ENCODE results near the gene FRMPD1. TPM values are rescaled to one million over a fixed set of nuclear protein-coding genes. Genes with fewer than 3 reads are reported as not detected.

FRMPD1 gene
- total RNA-seq, 1 donor from 2014 or later, result not detected

DNA sequence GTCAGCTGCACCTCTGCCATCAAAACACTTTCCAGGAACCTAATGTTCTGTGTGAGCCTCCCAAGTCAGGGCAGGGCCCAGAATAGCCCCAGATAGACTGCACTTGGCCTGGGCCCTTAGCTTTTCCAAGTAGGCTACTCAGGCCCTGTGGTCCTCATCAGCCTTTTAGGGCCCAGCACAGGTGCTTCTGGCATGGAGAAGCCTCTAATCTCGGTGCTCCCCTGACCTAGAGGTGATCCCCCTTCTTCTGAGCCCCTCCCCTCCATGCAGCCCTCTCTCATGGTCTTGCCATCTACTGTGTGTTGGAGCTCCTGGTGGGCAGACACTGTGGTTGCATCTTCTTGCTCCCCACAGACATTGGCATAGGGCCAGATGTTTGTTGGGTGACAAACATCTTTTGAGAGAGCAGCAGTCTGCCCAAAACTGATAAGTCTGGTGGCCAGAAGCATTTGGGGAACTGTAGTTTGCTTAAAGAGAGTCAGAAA, 28.1 kb downstream of the FRMPD1 start:
- DNase-seq (ENCODE audit: low spot score), result no peak

DNA sequence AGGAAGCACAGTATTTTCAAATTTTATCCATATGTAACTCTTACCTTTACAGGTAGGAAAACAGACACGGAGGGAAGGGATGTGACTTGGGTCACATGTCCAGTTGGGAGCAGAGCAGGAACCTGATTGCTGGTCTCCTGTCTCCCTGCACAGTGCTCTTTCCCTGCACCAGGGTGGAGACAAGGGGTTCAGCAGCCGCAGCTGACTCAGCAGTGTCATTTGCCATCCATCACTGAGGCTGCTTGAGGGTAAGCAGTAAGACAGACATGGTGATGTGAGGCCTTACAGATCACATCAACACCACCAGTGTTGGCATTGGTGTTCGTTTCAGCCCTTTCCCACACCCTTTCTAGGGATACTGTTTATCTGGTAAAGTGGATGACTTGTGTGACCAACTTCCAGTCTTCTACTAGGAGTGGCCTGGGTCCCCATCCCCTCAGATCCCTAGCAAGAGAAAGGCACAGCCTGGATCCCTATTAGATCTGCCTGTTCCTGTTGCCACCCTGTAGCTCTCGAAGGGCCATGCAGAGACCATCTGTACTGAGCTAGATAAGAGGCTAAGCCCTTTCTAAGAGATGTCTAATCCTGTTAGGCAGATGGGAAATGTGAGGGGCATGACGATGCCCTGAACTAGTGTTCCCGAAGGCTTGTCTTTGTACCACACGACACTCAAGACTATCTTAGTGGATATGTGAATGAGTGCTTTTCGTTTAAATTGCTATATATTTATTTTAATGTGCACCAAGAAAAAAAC, 29.1 kb downstream of the FRMPD1 start:
- no peak for DNase-seq (ENCODE audit: low spot score)

DNA sequence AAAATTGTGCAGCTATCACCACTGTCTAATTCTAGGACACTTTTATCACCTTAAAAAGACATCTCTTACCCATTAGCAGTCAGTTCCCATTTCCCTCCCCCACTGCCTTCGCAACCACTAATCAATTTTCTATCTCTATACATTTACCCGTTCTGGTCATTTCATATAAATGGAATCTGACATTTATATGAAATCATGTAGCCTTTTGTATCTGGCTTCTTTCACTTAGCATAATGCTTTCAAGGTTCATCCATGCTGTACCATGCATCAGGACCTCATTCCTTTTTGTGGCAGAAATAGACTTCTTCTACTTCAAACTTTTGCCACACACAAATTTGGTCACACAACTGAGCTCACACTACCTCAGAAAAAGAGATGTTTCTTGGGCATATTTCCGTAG, 32.2 kb downstream of the FRMPD1 start:
- DNase-seq (ENCODE audit: low spot score), result no peak

DNA sequence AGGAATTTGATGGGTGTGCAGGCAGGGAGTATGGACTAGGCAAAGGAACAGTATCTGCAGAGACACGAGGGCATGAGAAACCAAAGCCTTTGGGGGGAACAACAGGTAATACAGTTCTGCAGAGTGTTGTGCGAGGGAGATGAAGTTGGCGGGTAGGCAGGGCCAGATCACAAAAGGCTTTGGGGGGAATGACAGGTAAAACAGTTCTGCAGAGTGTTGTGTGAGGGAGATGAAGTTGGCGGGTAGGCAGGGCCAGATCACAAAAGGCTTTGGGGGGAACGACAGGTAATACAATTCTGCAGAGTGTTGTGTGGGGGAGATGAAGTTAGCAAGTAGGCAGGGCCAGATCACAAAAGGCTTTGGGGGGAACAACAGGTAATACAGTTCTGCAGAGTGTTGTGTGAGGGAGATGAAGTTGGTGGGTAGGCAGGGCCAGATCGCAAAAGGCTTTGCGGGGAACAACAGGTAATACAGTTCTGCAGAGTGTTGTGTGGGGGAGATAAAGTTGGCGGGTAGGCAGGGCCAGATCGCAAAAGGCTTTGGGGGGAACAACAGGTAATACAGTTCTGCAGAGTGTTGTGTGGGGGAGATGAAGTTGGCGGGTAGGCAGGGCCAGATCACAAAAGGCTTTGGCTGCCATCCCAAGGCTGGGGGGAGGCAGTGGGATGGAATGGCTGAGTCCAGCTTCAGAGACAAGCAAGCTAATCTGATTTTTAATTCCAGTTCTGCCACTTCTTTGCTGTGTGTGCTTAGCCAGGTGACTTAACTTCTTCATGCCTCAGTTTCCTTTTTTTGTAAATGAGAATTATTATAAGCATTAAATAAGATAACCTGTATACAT, 33.0 kb downstream of the FRMPD1 start:
- no peak for DNase-seq (ENCODE audit: low spot score)

DNA sequence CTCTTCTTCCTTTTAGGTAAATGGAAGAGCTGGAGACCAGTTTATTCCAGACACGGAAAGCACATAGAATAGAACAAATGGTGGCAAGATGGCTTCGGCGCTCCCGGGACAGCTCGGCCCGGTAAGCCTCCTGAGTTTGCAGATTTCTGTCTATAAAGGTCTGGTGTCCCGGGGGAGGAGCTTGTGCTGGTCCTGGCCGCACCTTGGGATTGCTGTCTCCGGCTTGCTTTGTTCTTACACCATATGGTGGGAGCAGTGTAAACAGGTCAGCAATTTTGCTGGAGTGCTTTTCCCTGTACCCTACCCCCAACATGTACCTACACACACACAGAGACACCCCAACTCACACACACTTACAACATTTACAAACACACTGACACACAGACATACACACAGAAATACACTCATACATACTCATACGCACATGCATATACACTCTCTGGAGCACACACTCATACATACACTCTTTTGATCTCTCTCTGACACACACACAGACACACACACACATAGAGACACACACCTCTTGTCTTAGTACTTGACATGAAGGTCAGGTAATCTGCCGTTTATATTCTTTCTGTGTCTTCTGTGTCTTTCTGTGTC, 42.0 kb downstream of the FRMPD1 start:
- no peak for DNase-seq (ENCODE audit: low spot score)

DNA sequence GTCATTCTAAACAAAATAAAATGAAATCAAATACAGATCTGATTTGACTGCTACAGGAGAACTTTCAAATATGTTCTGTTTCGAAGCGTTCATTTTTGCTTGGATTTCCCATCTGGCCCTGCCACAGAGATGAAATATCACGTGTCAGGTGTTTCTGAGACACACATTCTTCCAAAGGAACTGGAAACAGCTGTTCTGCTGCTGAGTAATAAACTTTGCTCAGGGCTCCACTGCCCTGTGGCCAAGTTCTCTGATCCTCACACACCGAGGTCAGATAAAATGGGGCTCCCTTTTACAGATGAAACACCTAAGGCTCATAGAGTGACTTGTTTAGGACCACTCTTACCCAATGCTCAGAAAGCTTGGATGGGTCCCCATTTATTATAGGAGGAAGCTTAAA, 42.5 kb downstream of the FRMPD1 start:
- no peak for DNase-seq (ENCODE audit: low spot score)

DNA sequence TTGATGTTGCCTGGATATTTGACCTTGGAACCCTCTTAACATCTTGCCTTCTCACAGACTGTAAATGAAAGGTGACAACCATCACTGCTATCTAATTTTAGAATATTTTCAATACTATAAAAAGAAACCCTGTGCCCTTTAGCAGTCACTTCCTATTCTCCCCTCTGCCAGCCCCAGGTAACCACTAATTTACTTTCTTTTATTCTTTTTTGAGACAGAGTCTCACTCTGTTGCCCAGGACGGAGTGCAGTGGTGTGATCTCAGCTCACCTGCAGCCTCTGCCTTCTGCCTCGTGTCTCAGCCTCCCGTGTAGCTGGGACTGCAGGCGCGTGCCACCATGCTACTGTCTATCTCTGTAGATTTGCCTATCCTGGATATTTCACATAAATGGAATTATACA, 43.6 kb downstream of the FRMPD1 start:
- no peak for DNase-seq (ENCODE audit: low spot score)

DNA sequence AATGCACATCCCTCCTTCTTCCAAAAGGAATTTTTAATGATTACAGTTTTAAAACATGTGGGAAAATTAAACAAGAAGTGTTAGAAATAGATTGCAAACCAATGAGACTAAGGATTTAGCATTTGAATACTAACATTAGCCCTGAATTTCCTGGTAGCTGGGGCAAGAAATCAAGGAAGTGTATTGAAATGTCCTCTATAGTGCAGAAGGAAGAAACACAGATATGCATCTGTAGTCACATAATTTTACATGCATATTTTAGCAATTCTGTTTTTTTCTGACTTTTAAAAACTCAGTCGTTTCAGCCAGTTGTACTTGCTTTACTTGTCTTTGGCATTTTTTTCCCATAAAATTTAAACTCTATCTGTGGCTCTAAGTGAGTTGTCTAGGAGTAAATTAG, 45.8 kb downstream of the FRMPD1 start:
- no peak for DNase-seq (ENCODE audit: low spot score)

DNA sequence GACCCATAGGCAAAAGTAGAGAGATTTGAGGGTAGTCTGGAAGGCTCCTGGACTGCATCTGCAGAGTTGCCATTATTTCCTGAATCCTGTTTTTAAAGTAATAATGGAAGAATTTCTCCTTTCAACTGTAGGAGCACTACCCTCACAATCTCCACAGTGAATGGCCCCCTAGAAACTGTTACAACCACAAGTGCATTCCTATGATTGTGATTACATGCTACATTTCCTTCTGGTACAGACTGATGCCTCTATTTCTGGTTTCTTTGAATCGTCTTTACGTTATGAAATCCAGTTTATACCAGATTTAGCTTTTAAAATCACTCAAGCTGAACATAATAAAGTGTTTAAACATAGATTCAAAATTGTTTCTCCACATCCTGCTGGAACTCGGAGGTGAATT, 49.4 kb downstream of the FRMPD1 start:
- DNase-seq (ENCODE audit: low spot score), result no peak

DNA sequence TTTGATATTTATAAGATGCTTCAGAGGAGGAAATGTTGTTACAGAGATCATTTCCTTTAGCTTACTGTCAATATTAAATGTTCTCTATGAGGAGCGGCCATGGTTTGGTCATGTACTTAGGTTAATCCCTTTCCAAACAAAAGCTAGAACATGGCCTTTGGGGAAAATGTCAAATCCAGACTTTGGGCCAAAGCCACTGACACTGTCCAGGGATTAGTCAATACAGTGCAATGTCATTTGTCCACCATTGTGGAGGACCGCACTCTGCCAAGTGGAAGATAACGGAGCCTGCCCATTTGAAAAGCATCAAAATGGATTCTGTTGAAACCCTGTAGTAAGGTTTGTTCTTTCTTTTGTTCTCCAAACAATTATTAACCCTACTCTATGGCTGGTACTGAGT, 50.1 kb downstream of the FRMPD1 start:
- DNase-seq (ENCODE audit: low spot score), result no peak

DNA sequence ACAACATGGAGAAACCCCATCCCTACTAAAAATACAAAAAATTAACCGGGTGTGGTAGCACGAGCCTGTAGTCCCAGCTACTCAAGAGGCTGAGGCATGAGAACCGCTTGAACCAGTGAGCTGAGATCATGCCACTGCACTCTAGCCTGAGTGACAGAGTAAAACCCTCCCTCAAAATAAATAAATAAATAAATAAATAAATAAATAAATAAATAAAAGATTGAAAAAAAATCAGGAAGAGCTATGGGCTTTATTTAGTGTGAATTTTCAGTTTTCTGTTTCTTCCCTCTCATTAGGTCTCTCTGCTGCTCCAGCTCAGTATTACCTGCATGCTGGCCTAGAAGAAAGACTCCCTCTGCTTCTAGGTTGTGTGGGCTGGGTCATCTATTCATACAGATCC, 55.0 kb downstream of the FRMPD1 start:
- DNase-seq (ENCODE audit: low spot score), result no peak

DNA sequence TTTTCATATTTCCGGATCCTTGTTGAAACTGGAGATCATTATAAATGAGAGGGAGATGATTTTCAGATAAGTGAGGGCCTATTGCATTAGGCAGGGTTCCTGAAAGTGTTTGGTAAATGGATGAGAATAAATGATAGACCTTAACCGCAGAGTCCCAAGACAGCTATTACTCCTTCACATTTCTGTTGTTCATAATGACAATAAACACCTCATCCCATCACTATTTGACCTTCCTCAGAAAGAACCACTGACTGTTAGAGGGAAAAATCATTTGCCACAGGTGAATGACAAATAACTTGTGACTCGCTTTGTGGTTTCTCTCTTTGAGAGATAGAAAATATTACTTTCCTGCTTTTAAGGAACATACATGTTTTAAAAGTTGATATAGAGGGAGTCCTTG, 55.5 kb downstream of the FRMPD1 start:
- no peak for DNase-seq (ENCODE audit: low spot score)

DNA sequence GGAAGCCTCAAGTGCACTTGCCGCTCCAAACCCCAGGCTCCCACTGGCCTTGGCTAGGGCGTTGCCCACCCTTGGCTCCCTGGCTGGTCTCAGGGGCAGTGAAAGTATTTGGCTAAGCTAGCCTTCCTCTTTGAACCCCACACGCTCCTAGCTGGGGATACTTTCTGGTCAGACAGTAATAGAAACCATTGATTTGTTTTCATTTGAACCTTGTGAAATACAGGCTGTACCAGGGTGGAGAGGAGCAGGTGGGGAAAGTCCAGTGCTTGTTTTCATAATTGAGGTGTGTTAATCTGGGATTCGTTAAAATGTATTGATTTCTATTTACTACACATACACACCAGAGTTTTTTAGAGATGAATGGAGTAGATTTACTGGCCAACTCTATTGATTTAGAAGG, 57.0 kb downstream of the FRMPD1 start:
- DNase-seq (ENCODE audit: low spot score), result no peak

DNA sequence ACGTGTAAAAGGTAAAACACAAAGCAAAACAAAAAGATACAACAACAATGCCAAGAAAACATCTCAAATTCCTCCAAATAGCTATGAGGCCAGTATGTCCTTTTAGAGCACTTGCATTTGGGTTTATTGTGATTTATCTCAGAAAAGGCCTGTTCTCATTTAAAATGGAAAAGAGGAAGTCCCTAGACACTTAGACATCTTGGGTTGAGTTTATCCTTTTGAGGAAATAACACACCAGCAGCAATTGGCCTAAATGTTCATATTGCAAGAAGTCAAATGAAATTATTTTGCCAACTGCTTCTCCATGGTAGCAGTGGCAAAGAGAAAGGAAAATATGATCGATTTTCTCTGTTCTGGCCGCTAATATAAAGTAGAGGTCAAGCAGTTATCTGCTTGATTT, 59.3 kb downstream of the FRMPD1 start:
- no peak for DNase-seq (ENCODE audit: low spot score)

DNA sequence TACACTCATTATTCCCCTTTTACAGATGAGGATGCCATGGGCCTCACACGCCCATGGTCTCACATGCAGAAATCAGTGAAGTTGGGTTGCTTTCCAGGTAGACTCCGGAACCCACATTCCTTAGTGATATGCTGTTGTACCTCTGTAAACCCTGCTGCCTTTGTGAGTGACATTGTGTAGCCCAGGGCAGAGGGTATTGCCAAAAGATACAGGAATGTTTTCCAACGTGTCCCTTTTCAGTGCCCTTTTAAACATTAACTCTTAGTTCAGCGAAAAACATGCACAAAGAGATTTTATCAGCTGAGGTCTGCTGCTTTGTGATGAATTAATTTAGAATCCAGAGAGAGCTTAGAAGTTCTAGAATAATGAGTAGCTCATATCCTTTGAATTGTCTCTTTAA, 64.5 kb downstream of the FRMPD1 start:
- DNase-seq (ENCODE audit: low spot score), result no peak

DNA sequence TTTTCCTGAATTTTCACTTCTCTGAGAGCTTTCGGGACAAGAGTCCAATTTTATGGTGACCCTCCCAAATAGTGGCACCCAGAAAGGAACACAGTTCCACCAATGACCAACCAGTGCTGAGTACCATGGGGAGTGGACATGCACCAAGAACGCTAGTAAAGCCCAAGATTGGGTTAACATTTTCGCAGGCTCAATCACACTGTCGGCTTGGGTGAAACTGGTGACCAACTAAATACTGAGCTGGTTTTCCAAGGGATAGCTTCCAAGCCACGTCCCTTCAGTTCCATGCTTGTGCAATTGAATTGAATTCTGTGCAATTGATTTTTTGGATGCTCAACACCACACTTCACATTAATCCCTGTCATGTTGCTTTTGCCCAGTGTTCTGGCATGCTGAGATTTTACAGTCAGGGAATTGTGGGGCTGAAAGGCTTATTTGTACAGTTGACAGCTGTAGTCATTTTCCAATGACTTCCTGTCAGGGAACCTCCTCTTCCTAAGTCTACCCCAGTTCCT, 65.3 kb downstream of the FRMPD1 start:
- no peak for DNase-seq (ENCODE audit: low spot score)

DNA sequence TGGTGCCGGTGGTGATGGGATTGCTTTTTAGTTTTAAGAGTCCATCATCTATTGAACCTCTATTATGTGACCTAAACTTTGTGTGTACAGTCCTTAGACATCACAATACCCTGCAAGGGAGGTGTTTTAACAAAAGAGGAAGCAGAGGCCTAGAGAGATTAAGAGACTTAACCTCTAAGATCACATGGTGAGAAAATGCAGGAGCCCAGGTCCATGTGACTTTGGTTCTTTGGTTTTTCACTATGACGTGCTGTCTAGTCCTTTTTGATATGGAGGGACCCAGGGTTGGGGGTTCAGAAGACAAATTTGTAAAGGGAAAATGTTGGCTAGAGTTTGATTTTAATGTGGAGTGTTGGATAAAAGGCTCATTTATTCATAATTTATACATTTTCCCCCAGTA, 68.8 kb downstream of the FRMPD1 start:
- DNase-seq (ENCODE audit: low spot score), result no peak

DNA sequence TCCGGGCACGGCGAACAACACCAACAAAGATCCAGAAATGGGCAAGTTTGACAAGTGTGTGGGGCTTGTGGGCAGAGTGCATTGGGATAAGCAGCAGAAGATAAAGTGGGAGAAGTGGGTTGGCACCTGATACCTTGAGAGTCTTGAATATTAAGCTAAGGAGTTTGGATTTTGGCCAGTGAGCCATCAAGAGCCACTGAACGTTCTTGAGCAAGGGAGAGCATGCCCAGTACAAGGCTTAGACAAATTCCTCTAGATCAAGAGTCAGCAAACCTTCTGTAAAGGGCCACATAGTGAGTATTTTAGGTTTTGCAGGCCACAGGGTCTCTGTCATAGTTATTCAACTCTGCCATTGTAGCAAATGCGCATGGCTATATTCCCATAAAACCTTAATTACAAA, 76.3 kb downstream of the FRMPD1 start:
- DNase-seq (ENCODE audit: low spot score), result no peak

DNA sequence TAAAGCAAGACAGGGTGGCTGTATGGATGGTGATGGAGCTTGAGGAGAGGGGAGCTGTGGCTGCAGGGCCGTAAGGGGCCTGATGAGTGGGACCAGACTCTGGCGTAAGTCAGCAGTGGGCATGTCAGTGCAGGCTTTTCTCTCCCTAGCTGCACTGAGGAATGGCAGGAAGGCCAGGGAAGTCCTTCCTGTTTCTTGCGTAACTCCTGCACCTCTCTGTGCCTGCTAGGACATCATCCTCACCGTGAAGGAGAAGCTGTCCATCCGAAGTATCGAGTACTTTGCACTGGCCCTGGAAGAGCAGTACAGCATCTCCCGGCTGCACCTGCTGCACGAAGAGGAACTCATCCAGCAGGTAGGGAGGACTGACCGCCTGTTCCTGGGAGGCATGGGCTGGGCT, 78.7 kb downstream of the FRMPD1 start:
- DNase-seq (ENCODE audit: low spot score), result peak; percentile 47

DNA sequence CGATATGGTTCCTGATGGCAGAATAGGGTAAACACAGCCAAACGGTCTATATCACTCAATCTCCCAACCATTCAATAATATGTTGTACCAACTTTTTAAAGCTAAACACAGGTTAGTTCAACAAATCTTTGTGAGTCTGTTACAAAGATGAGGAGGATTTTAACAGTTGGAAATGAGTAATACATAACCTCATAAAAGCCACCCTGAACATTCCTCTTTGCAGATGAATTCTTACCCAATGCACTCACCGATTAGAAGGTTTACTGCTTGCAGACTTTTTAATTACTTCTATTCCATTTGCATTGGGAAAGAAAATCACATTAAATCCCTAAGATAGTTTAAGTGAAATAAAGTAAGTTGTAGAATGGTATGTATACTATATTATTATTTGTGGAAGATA, 79.5 kb downstream of the FRMPD1 start:
- no peak for DNase-seq (ENCODE audit: low spot score)

DNA sequence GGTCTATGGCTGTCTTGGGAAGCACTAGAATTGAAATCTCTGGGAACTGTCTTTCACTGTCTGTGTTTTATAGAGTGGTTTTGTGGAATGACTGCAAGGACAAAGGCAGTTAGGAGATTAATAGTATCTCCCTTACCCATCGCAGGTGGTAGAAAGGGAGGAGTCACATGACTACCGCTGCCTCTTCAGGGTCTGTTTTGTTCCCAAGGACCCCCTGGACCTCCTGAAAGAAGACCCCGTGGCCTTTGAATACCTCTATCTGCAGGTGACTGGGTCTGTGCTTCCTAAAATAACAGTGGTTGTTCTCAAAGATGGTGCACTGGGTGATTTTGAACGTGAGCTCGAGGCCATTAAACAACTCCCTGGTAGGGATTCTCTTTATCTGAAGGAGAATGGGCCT, 80.1 kb downstream of the FRMPD1 start:
- DNase-seq (ENCODE audit: low spot score), result no peak

DNA sequence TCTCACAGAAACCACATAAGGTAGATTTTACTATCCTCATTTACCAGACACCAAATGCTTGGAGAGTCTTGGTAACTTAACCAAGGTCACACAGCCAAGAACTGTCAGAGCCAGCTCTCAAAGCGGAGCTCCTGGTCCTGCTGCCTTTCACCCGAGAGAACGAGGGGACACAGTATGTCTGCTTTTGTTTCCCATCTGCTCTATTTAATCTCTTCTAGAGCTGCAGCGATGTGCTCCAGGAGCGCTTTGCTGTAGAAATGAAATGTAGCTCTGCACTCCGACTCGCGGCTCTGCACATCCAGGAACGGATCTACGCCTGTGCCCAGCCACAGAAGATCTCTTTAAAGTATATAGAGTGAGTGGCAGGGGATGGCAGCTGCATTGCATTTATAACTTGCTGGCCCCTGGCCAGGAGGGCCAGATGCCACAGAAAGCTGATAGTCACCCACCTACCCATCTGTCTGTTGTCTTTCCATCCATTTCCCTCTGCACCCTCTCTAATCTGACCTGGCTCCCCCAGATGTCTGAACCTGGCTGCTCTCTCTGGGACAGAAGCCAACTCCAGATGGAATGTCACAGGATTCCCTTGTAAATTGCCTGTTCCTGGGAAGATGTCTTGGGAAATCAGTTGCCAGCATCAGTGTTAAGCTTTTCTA, 81.5 kb downstream of the FRMPD1 start:
- DNase-seq (ENCODE audit: low spot score), result no peak

All from ureter (tissue), 1 donor.